Measurements from ENCODE around the gene ISG15.

GRCh38 chr1:978835-979743 lies 34.2 kb upstream of the ISG15 start:
- TF ChIP-seq CTCF (conservative IDR thresholded peaks at IDR 0.05; ENCODE audit: low read depth, low read length) (no peak), EZH2 (IDR thresholded peaks at IDR 0.05; ENCODE audit: low read length, unreplicated experiment) (no peak), EZH2phosphoT487 (IDR thresholded peaks at IDR 0.05; ENCODE audit: borderline replicate concordance, low read length) (no peak)

All from PC-3 (cell line).